Stromal cell of bone marrow (primary cell): ENCODE results near the gene KIF5A.
A peak's percentile ranks its signal among the peaks of the same experiment; 100 is the strongest.

Experiments
- DNase-seq: peaks from one replicate; pipeline ENCODE4 v3.0.0-alpha.2; 2012; ENCODE audit warnings: low read depth

The KIF5A gene

GRCh38 chr12:57535764-57536596 lies 13.9 kb upstream of the KIF5A start:
- no peak for DNase-seq

GRCh38 chr12:57536597-57536942 lies 13.3 kb upstream of the KIF5A start:
- DNase-seq, result no peak

DNA sequence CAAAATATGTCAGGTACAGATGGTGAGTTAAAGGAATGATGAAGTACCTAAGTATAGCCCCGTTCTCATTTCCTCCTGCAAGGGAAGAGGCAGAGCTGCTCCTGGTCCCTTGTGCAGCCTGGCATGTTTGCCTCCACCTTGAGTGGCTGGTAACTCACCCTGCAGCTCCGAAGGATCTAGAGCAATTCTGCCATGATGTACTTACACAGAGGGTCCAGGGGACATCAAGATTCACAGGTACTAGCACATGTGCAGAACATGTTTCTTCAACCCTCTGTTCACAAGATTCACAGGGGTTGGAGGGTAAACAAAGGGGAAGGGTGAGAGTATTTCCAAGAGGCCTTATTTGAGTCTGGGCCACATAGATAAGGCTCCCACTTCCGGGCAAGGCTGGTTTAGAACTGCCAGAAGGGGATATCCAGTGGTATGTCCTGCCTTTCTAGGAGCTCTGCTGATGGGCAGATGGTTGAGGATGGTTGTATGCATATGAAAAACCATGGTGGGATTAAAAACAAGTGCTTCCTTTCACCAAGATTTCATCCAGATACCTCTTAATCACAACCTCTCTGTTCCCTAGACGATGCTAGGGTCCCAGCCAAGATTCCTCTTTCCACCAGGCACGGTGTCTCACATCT lies 10.6 kb upstream of the KIF5A start:
- DNase-seq, result no peak

DNA sequence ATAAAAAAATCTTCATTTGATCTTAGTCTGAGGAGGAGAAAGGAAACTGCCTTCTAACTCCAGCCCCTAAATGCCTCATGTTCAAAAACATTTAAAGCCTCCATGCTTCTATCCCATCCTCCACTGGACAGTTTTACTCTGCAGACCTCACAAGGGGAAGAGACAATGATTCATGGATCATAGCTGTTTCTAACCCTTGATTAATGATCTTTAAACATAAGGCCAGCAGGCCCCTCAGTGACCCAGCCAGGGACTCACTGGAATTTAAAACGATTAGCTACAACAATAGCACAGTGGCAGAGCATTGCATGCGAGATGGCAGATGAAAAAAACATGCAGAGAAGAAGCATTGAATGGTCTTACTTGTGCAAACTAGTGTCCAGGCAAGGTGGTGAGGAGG lies 8.8 kb upstream of the KIF5A start:
- no peak for DNase-seq

- DNase-seq, result no peak
Observed at GRCh38 chr12:57541717-57542116, 8.1 kb upstream of the KIF5A start.

DNA sequence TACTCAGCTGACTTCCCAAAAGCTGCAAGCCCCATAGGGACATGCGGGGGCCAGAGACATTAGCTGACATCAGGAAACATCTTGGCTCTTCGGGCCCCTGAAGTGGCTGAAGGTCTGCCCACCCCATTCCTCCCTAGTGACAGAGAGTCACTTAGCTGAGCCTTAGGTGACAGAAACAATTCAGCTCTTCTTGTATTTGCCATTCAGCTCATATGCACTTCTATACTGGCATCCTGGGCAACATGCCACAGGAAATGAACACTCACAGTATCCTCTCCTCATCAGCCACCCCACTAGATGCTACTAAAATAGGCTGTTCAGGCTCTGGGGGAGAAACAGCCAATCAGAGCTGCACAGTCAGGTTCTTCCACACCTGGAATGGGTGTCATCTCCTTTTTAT lies 6.3 kb upstream of the KIF5A start:
- peak; percentile 24 for DNase-seq

GRCh38 chr12:57545809-57546437 lies 3.9 kb upstream of the KIF5A start:
- DNase-seq, result no peak

DNA sequence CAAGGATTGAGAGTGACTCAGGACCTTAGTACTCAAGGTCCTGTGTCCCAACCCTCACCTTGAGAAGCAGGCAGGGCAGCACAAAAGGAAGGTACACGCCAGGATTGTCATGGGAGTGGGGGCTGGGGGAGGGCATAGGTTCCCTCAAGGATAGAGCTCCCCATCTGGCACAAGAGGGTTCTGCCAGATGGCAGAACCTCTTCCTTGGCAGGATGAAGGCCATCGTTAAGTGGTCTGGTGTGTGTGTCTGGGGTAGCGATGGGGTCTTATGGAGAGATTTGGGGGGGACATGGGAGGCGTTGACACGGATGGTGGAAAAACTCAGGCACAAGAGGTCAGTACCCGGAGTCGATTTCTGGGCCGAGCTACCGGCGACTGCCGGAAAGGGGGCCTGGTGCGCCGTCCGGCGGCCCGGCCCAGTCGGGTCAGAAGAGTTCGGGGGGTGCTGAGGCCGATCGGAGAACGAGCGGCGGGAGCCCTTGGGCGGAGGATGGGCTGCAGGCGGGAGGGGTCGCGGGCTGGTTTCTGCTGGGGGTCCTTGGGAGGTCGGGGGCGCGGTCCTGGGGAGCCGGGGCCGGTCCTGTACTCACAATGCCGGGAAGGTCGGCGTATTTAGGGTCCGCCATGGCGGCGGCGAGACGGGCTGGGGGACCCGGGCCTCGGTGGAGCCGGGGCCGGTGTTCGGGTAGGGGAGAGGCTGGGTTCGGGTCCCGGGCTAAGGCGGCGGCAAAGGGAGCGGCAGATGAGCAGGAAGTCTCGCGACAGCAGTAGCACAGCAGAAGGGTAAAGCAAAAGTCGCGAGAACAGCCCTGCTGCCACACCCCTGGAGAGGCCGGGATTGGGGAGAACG lies 3.2 kb upstream of the KIF5A start, which contains the start of gene DCTN2:
Gene DCTN2, minus strand, starts transcription at position 755 of the 850 bp plus-strand sequence. Its CDS starts 129 bp downstream, at position 626.
- DNase-seq, result peak; percentile 96

DNA sequence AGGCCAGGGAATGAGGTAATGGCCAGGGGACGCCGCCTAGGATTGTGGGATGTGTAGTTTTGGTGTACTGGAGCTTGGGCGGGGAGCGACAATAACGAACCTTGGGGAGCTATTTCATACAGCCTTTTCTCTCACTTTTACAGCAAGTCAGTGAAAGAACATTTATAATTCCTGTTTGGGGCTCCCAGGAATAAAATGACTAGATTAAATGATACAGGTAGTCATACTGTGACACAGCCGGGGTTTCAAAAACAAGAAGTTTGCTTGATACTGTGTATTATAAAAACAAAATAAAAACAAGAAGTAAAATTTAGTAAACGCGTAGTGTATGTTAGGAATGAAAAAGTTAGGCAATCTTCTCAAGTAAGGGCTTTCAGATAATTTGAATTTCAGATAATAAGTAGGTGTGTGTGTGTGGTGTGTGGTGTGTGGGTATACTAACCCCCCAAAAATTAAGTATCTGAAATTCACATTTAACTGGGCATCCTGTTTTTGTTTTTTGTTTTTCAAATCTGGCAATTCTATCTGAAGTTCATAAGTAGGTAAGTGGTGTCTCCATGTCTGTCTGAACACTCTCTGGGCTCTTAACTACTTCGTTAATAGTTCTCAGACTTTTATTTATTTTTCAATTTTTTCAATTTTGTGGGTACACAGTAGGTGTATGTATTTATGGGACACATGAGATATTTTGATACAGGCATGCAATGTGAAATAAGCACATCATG lies 2.4 kb upstream of the KIF5A start:
- no peak for DNase-seq

DNA sequence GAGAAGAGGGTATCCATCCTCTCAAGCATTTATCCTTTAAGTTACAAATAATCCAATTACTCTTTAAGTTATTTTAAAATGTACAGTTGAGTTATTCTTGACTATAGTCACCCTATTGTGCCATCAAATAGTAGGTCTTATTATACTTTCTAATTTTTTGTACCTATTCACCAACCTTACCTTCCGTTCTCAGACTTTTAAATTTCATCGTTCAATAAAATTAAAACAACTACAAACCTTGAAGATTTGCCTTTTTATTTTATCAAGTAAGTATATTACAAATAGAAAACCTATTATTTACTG lies 1.9 kb upstream of the KIF5A start:
- DNase-seq, result no peak

GRCh38 chr12:57548488-57548887 lies 1.4 kb upstream of the KIF5A start:
- DNase-seq, result no peak

GRCh38 chr12:57549203-57549908 lies 488 bp upstream of the KIF5A start:
- DNase-seq, result no peak

DNA sequence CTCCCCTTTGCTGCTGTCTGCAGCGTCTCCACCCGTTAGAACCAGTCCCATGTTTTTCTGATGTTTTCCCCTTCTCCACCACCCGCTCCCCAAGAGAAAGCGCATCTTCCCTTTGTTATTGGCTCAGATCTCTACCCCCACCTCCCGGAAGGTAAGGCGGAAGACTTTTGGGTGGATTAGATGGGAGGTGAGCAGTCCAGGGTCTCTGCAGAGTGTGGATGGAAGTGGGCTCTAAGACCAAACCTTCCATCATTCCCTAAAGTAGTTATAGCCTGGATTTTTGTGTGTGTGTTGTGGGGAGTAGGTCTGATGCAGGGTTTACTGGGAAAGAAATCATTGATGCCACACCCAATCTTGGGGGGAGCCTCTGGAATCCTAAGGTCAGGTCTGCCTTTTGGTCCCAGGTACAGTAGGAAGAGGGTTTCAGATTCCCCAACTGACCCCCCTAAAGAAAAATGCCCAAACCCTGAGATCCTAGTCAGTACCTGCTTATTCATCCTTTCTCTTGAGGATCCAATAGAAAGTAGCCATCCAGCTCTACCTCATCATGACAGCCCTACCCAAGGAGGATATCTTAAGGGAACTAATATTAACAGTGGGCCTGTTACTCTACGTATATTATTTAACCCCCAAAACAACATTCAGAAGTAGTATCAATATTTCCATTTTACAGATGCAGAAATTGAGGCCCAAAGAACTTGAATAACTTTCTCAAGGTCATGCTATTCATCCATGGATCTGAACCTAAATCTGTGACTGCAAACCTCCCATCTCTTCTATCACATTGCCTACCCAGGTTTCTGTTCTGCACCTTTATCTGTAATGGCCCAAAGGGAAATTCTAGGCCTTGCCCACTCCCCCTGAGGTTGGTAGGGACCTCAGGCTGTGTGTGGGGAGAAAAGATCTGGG lies 1.1 kb downstream of the KIF5A start:
- no peak for DNase-seq

DNA sequence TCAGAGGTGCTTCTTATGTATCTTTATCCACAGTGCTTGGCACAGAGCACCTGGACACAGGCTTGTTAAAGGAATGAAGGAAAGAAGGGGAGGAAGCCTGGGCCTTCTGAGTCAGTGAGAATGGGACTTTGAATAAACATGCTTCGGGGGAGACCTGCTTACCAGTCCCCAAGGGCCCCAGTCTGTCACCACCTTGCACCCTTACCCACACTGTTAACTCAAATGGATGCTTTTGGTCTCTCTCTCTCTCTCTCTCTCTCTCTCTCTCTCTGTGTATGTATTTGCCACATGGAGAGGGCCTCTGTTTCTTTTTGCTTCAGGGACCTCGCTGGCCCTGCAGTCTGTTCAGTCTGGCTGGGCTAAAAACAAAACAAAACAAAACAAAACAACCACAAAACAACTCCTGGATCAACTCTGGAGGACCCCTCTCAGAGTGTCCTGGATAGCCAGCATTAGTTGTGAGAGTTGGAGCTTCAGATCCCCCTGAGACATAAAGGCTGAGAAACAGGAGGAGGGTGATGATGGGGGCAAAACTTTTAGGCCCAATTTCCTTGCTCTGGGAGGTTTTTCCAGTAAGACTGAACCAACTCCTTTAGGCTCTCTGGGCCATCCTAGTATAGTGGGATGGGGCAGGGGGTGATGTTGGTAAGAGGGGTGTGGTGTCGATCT lies 1.9 kb downstream of the KIF5A start:
- no peak for DNase-seq

DNA sequence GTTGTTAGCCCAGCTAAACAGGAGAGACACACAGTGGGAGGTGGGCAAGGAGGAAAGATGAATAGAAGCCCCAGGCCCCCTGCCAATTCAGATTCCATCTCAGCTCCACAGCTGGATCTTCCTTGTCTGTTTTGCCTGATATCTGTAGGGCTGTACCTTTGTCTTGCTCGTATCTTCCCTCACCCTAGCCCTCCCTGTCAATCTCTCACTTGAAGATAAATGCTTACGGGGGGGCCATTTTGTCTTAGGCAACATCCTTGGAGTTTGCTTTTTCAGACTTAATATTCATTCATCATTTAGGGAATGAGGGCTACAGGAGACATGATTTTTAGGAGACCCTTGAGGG lies 2.4 kb downstream of the KIF5A start:
- DNase-seq, result no peak

GRCh38 chr12:57552835-57553313 lies 3.0 kb downstream of the KIF5A start:
- DNase-seq, result peak; percentile 6

- no peak for DNase-seq
Observed at GRCh38 chr12:57553343-57554202, 3.7 kb downstream of the KIF5A start.

- no peak for DNase-seq
Observed at GRCh38 chr12:57554453-57554852, 4.6 kb downstream of the KIF5A start.
